Mammary epithelial cell (primary cell): ENCODE data around the gene XAB2.

ENCODE experiments used
- EZH2 ChIP-seq: IDR thresholded peaks from 2 replicates; pipeline ENCODE4 v1.6.1; 2012; ENCODE audit warnings: low read length, inconsistent platforms, borderline replicate concordance
- TF ChIP-seq, protein P1 (sequence below), 2 donors: IDR thresholded peaks in 1 of 2; conservative IDR thresholded peaks in 1 of 2; 2 replicates each; pipeline ENCODE4 v1.5.1; 2011 to 2012; ENCODE audit warnings: inconsistent platforms in 2 of 2, low read length in 2 of 2, mild to moderate bottlenecking in 2 of 2, control low read depth in 1 of 2, low read depth in 1 of 2; ENCODE audit not compliant: insufficient read depth in 1 of 2; ENCODE audit errors: extremely low read depth in 1 of 2

DNA sequence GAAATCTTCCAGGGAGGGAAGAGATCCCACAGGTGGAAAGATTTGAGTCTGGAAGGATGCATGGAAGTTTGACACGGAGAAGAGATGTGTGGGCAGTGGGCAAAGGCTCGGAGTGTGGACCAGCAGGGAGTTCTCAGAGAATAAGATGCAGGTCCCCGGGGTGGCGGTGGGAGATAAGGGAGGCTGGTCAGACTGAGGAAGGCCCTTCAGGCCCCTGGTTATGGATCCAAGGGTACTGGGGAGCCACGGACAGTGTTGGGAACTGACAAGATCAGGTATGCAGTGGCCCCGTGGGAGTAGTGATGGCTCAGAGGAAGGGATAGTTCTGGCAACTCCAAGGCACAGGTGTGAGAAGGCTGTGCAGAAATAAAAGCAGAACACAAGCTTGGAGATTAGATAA lies 31.2 kb downstream of the XAB2 start:
- TF ChIP-seq EZH2: no peak
- TF ChIP-seq, protein P1, sequence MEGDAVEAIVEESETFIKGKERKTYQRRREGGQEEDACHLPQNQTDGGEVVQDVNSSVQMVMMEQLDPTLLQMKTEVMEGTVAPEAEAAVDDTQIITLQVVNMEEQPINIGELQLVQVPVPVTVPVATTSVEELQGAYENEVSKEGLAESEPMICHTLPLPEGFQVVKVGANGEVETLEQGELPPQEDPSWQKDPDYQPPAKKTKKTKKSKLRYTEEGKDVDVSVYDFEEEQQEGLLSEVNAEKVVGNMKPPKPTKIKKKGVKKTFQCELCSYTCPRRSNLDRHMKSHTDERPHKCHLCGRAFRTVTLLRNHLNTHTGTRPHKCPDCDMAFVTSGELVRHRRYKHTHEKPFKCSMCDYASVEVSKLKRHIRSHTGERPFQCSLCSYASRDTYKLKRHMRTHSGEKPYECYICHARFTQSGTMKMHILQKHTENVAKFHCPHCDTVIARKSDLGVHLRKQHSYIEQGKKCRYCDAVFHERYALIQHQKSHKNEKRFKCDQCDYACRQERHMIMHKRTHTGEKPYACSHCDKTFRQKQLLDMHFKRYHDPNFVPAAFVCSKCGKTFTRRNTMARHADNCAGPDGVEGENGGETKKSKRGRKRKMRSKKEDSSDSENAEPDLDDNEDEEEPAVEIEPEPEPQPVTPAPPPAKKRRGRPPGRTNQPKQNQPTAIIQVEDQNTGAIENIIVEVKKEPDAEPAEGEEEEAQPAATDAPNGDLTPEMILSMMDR (conservative IDR thresholded peaks at IDR 0.05 in 1 of 2, IDR thresholded peaks at IDR 0.05 in 1 of 2; ENCODE audit: extremely low read depth in 1 of 2, insufficient read depth in 1 of 2, low read depth in 1 of 2, low read length in 2 of 2): no peak
